Upper lobe of left lung (tissue), 4 donors: ENCODE results near the gene TUBA1C.

Experiments used
- CTCF ChIP-seq, 6 experiments: fragments of 450-650 bp in 4 of 6; fragments of 200-600 bp in 2 of 6; sonication (generic) in 2 of 6; IDR thresholded peaks; one replicate each; pipeline ENCODE4 v1.5.1; 2016 to 2019; ENCODE audit warnings: antibody characterized with exemption in 6 of 6
- POLR2AphosphoS5 ChIP-seq, 2 donors: sonication (generic); formaldehyde crosslinking; IDR thresholded peaks; one replicate each; pipeline ENCODE4 v1.5.1; 2017; ENCODE audit warnings: antibody characterized with exemption in 2 of 2

- TF ChIP-seq CTCF (IDR thresholded peaks at IDR 0.05) (no peak), POLR2AphosphoS5 (IDR thresholded peaks at IDR 0.05) (no peak)
Measured at GRCh38 chr12:49301760-49302159, 36.9 kb downstream of the TUBA1C start.
